GM21619 (cell line): Measurements from ENCODE around the gene BAZ1A.
"Not testable (repeated sequence)": the region's sequence is repeated elsewhere in the genome, so short reads cannot be mapped to it uniquely, and the experiment has no call there.

Experiments used
- ATAC-seq: cut with Tn5 transposase; IDR thresholded peaks from one replicate; pipeline ENCODE4 v1.9.1; 2021; ENCODE audit not compliant: unreplicated experiment

BAZ1A gene

GRCh38 chr14:34792598-34792997 lies 82.6 kb downstream of the BAZ1A start:
- no peak for ATAC-seq

- no peak for ATAC-seq
Observed at GRCh38 chr14:34785223-34786006, 89.7 kb downstream of the BAZ1A start.

- no peak for ATAC-seq
Observed at GRCh38 chr14:34782031-34782430, 93.1 kb downstream of the BAZ1A start.

- no peak for ATAC-seq
Observed at GRCh38 chr14:34781242-34781641, 93.9 kb downstream of the BAZ1A start.

- ATAC-seq, result no peak
Observed at GRCh38 chr14:34780646-34781045, 94.5 kb downstream of the BAZ1A start.

- ATAC-seq, result no peak
Observed at GRCh38 chr14:34778744-34779143, 96.4 kb downstream of the BAZ1A start.

GRCh38 chr14:34776611-34777010 lies 98.5 kb downstream of the BAZ1A start:
- no peak for ATAC-seq

GRCh38 chr14:34775922-34776321 lies 99.2 kb downstream of the BAZ1A start:
- ATAC-seq, result no peak

GRCh38 chr14:34775342-34775741 lies 99.8 kb downstream of the BAZ1A start:
- ATAC-seq, result no peak

- no peak for ATAC-seq
Observed at GRCh38 chr14:34770901-34771300, 104.3 kb downstream of the BAZ1A start.

- ATAC-seq, result no peak
Observed at GRCh38 chr14:34766606-34767005, 108.6 kb downstream of the BAZ1A start.

- ATAC-seq, result no peak
Observed at GRCh38 chr14:34766060-34766459, 109.1 kb downstream of the BAZ1A start.

GRCh38 chr14:34755215-34755614 lies 119.9 kb downstream of the BAZ1A start:
- no peak for ATAC-seq

GRCh38 chr14:34754687-34755086 lies 120.5 kb downstream of the BAZ1A start:
- ATAC-seq, result no peak

GRCh38 chr14:34750670-34751069 lies 124.5 kb downstream of the BAZ1A start:
- ATAC-seq, result no peak

GRCh38 chr14:34750233-34750632 lies 124.9 kb downstream of the BAZ1A start:
- no peak for ATAC-seq

- no peak for ATAC-seq
Observed at GRCh38 chr14:34749408-34749807, 125.8 kb downstream of the BAZ1A start.

- ATAC-seq, result no peak
Observed at GRCh38 chr14:34742270-34743115, 132.7 kb downstream of the BAZ1A start.

- ATAC-seq, result no peak
Observed at GRCh38 chr14:34741840-34742239, 133.3 kb downstream of the BAZ1A start.

- ATAC-seq, result not testable (repeated sequence)
Observed at GRCh38 chr14:34740139-34740538, 135.0 kb downstream of the BAZ1A start.

GRCh38 chr14:34737079-34737478 lies 138.1 kb downstream of the BAZ1A start:
- not testable (repeated sequence) for ATAC-seq

- ATAC-seq, result no peak
Observed at GRCh38 chr14:34733245-34733644, 141.9 kb downstream of the BAZ1A start.
